Cardiac muscle cell (in vitro differentiated cells and primary cell): ENCODE data around the gene CD63. TPM values are rescaled to one million over a fixed set of nuclear protein-coding genes. Genes with fewer than 3 reads are reported as not detected.
A peak's percentile ranks its signal among the peaks of the same experiment; 100 is the strongest.

Experiments
- DNase-seq, 2 donors: peaks; one replicate each; pipeline versions ENCODE4 v3.0.0 to v3.0.0-alpha.2; 2010 to 2017; ENCODE audit warnings: low read depth in 1 of 2, low spot score in 1 of 2
- H3K27ac ChIP-seq: fragments of 200-600 bp; sonication (generic); 2 replicates; pipeline ENCODE4 v1.5.1; 2016
- H3K27me3 ChIP-seq: fragments of 200-600 bp; sonication (generic); 2 replicates; pipeline ENCODE4 v1.6.0; 2016; ENCODE audit warnings: control low read depth
- H3K36me3 ChIP-seq: fragments of 200-600 bp; sonication (generic); 2 replicates; pipeline ENCODE4 v1.5.1; 2016; ENCODE audit warnings: control low read depth
- H3K4me1 ChIP-seq: fragments of 200-600 bp; sonication (generic); 2 replicates; pipeline ENCODE4 v1.8.1; 2017; ENCODE audit warnings: low read depth, mild to moderate bottlenecking, mixed run types
- H3K4me3 ChIP-seq: fragments of 200-600 bp; sonication (generic); 2 replicates; pipeline ENCODE4 v1.5.1; 2016; ENCODE audit warnings: mild to moderate bottlenecking
- H3K9me3 ChIP-seq: fragments of 200-600 bp; sonication (generic); 2 replicates; pipeline ENCODE4 v1.5.1; 2017; ENCODE audit warnings: low read depth, mild to moderate bottlenecking, control low read depth
- polyA plus RNA-seq: library from polyadenylated mRNA; unstranded; fragments of >200 nt; fragmentation: Nextera tagmentation; extraction: Ambion mirVana; gene quantifications from 2 replicates; pipeline ENCODE4 v1.2.1, GENCODE V29; 2016
- total RNA-seq: library from RNA; depleted of rRNA; stranded (reverse); fragments of >200 nt; gene quantifications from 2 replicates; pipeline ENCODE4 v1.2.3, GENCODE V29; 2016
- TF ChIP-seq, protein P1 (sequence below): IDR thresholded peaks from 2 replicates; pipeline ENCODE4 v1.5.1; 2012; ENCODE audit warnings: low read depth, mild to moderate bottlenecking, low read length

Gene CD63
- total and polyA plus RNA-seq, 2 experiments from 2014 or later: 268 to 1,103 TPM

DNA sequence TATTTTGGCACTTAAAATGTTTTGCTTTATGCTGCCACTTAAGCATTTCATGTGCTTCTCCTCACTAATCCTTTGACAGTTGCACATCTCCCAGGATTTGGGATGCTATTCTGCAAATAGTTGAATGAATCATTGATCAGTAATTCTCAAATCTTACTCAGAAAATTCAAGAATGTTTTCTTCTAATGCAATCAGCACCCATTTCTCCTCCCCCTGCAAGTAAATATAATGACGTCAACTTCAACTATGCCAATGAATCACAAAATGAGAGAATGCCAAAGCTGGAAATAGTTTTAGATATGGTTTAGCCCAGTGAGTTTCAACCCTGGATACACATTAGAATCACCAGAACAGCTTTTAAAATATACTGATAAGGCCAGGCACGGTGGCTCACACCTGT is 15.1 kb downstream of the CD63 start:
- no peak overlapping the region for H3K4me3 ChIP-seq
- H3K36me3 ChIP-seq: no peaks in the 10 kb centered on the region
- peaks cover 43% of the 10 kb centered on the region for H3K4me1 ChIP-seq
- no peak overlapping the region for H3K27ac ChIP-seq
- DNase-seq: peak in 1 of 2 donors; percentile 81
- H3K9me3 ChIP-seq: no peaks in the 10 kb centered on the region
- H3K27me3 ChIP-seq: no peaks in the 10 kb centered on the region
- TF ChIP-seq, protein P1, sequence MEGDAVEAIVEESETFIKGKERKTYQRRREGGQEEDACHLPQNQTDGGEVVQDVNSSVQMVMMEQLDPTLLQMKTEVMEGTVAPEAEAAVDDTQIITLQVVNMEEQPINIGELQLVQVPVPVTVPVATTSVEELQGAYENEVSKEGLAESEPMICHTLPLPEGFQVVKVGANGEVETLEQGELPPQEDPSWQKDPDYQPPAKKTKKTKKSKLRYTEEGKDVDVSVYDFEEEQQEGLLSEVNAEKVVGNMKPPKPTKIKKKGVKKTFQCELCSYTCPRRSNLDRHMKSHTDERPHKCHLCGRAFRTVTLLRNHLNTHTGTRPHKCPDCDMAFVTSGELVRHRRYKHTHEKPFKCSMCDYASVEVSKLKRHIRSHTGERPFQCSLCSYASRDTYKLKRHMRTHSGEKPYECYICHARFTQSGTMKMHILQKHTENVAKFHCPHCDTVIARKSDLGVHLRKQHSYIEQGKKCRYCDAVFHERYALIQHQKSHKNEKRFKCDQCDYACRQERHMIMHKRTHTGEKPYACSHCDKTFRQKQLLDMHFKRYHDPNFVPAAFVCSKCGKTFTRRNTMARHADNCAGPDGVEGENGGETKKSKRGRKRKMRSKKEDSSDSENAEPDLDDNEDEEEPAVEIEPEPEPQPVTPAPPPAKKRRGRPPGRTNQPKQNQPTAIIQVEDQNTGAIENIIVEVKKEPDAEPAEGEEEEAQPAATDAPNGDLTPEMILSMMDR: no peak

DNA sequence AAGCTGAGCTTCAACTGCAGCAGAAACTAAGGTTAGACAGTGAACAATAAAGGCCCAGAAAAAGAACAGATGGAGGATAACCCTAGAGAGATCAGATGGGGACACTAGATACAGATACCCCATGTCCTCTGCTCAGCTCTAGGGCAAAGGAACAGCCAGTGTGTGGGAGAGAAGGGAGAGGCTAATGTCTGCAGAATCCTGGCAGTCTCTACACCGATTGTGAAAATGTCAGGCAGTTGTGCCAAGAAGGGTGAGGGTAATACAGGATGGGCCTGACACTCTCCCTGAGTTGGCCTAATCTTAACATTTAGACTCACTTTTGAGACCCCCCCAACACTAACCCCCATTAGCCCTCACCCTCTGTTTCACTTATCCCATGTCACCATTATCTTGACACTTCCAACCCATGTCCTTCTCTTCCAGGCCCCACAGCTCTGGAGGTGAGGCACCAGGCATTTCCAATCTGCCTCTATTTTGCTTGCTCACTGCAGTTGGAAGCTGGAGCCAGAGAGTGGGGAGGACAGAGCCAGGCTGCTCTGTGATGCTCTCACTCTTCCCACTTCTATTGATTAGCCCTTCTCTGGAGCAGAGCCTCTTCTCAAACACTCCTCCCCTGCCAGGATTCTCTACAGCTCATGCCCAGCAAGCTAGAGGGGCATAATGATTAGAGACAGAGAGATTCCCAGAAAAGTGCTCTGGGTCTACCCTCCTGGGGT is 16.0 kb downstream of the CD63 start:
- peaks cover 49% of the 10 kb centered on the region for H3K4me1 ChIP-seq
- peak overlapping the region; percentile 77 for H3K27ac ChIP-seq

DNA sequence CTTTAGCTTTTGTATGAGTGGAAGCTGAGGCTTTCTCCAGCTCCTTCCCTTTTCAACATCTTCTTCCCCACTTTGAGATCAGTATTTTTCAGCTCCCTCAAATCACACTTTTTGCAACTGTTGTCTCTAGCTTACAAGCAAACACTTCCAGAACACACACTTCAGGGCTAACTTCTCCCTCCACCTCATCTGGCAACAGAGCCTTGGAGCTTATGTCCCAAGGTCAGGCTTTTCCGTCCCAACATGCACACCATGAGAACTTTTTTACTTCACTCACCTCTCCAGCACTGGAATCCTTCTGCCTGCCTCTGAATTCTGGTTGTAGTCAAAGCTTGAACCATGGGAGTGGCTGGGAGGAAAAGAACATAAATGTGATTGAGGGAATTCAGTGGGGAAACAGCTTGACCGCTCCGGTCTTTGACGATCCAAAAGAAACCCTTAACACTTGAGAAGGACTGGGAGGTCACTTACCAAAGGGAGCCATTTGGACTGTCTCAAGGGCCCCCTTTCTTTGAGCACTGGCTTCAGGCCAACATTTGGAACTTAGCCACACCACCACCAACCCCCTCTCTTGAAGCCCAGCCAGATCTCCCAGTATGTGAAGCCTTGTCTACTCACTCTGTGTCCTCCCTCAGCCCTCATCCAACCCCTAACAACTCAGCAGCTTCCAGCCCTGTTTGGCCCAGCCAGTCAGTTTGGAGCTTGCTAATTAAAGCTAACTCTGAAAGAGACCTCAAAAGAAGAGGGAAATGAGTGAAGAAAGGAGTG is 16.8 kb downstream of the CD63 start:
- Histone ChIP-seq H3K4me3 (no peak overlapping the region), H3K27me3 (no peaks in the 10 kb centered on the region), H3K4me1 (peaks cover 49% of the 10 kb centered on the region), H3K36me3 (no peaks in the 10 kb centered on the region), H3K27ac (peak overlapping the region; percentile 77), H3K9me3 (no peaks in the 10 kb centered on the region)
- TF ChIP-seq, protein P1: no peak
- DNase-seq: peak in 1 of 2 donors; percentile 76

More for the DNA sequence above, 16.0 kb downstream of the CD63 start:
- Histone ChIP-seq H3K27me3 (no peaks in the 10 kb centered on the region), H3K36me3 (no peaks in the 10 kb centered on the region), H3K4me3 (no peak overlapping the region), H3K9me3 (no peaks in the 10 kb centered on the region)
- TF ChIP-seq, protein P1: no peak
- peak in 1 of 2 donors; percentile 67 for DNase-seq

DNA sequence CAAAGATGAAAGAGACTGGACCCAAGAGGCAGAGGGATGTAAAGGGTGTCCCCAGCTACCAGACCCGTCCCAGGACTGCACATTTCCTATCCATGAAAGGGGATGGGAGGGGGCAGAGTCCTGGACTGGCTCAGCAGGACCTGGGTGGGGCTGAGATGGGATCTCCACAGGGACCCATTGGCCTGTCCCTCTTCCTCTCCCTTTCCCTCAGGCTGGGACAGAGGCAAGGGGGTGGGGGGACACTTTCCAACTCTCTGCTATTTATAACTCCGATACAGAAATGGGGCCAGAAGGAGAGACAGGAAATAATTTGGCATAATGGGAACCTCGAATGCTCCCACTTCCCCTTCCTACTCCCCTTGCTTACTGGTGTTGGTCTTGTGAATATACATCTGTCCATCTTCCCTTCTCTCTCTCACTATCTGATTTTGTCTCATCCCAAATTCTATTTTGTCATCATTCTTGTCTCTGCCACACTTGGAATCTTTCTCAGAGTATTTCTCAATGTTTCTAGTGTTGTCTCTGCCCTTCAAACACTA is 20.0 kb downstream of the CD63 start:
- Histone ChIP-seq H3K4me1 (peaks cover 63% of the 10 kb centered on the region), H3K36me3 (no peaks in the 10 kb centered on the region), H3K27ac (peak overlapping the region; percentile 85), H3K27me3 (no peaks in the 10 kb centered on the region), H3K9me3 (no peaks in the 10 kb centered on the region), H3K4me3 (peak overlapping the region; percentile 82)
- TF ChIP-seq, protein P1: no peak
- peak in 1 of 2 donors; percentile 59 for DNase-seq

DNA sequence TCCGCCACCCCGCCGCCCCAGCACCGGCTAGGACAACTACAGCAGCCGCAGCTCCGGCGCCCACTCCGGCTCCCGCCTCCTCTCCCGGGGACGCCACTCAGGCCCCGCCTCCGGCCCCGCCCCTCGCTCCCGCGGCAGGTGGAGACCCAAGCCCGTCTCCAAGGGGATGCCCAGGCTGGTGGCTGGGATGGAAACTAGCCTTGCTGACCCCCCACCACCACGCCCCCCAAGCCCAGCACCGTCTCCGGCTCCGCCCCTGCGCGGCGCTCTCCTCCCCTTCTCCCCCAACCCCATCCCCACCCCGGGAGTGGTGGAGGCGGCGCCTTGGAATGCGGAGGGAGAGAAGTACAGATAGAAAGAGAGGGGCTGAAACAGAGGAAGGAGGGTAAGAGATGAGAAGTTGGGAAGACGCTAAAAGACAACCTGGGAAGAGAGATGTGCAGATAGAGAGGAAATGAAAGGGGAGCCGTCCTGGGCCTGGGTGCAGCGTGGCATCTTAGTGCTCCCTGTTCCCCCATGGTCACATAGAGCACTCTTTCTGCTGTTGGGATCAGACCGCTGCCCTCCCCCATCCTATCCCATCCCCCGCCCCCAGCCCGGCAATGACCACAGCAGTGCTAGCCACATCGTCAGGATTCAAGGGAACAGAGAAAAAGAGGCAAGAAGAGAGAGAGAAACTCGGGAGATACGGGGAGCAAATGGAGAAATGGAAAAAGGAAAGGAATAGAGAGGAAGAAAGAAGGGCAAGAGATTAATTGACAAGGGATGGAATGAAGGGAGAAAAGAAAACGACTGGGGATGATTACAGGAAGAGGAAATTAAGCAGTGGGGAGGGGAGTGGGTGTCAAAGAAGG is 20.7 kb downstream of the CD63 start, which contains the start of gene ITGA7:
TSS of gene ITGA7 (minus strand) at position 64 of the 854 bp plus-strand sequence. CDS start 222 bp downstream, outside the sequence.
- Histone ChIP-seq H3K9me3 (no peaks in the 10 kb centered on the region), H3K4me1 (peaks cover 63% of the 10 kb centered on the region), H3K27ac (peak within 1 kb of the TSS; percentile 85), H3K27me3 (no peaks in the 10 kb centered on the region), H3K4me3 (peak within 1 kb of the TSS; percentile 82), H3K36me3 (no peaks in the 10 kb centered on the region)
- DNase-seq: peak in 1 of 2 donors; percentile 95
- TF ChIP-seq, protein P1: no peak
